Measurements from ENCODE around the gene STAG1.
"Not testable (repeated sequence)": the region's sequence is repeated elsewhere in the genome, so short reads cannot be mapped to it uniquely, and the experiment has no call there.

Gene STAG1

GRCh38 chr3:136639069-136639468, 113.1 kb downstream of the STAG1 start:
- no peak for DNase-seq

DNA sequence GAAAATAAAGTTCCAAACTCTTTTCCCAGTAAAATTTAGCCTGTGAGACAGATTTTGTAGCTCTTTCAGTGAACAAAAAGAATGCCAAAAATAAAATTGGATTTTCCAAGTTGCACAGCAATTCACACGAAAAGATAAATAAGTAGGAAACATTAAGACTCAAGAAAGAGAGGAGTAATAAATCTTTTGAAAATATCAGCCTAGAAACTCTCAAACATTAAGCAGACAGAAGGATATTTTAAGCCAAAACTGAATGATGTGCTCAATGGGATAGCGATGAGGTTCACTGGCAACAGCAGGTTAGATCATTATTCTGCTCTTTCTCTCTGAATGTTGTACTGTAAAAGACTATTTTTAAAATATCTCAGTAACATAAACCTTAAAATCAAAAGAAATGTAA, 115.0 kb downstream of the STAG1 start:
- no peak for DNase-seq

DNA sequence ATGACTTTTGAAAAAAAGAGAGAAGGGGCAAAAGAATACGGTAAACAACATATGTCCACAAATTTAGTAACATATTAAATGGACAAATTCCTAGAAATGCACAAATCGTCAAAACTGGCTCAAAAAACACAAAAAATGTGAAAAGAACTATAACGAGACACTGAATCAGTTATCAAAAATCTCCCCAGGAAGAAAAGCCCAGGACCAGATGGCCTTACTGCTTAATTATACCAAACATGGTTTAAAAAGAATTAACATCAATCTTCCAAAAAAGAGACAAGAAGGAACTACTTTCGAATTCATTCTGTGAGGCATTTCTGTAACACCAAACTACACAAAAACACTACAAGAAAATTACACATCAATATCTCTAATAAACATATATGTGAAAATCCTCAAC, 117.4 kb downstream of the STAG1 start:
- DNase-seq: no peak

GRCh38 chr3:136632625-136633081, 119.5 kb downstream of the STAG1 start:
- no peak for DNase-seq

DNA sequence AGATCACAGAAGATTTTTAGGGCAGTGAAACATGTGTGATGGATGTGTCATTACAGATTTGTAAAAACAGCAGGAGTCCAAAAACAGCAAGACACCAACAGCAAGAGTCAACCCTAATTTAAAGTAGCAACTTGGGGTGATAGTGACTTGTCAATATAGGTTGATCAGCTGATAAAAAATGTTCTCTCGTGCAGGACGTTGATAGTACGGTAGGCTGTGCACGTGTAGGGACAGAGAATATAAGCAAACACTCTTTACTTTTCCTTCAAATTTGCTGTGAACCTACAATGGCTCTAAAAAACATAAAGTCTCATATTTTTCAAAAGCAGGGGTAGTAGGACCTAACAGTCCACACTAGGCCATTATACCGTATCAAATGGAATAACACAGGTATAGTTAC, 120.8 kb downstream of the STAG1 start:
- no peak for DNase-seq

DNA sequence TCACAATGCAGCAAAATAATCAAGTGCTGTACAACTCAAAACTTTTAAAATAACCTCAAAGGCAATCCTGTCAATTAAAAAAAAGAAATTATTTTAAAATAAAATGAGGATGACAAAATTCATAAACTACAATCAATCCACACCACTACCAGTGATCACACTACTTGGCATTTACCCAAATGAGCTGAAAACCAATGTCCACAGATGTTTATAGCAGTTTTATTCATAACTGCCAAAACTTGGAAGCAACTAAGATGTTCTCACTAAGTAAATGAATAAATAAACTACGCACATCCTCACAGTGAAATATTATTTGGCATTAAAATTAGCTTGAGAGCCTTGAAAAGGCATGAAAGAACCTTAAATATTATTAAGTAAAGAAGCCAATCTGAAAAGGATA, 121.3 kb downstream of the STAG1 start:
- no peak for DNase-seq

- no peak for DNase-seq
These were observed 125.7 kb downstream of the STAG1 start for GRCh38 chr3:136626493-136626892.

- DNase-seq: no peak
These were observed 127.0 kb downstream of the STAG1 start for GRCh38 chr3:136624894-136625815.

GRCh38 chr3:136624371-136624770, 127.8 kb downstream of the STAG1 start:
- no peak for DNase-seq

DNA sequence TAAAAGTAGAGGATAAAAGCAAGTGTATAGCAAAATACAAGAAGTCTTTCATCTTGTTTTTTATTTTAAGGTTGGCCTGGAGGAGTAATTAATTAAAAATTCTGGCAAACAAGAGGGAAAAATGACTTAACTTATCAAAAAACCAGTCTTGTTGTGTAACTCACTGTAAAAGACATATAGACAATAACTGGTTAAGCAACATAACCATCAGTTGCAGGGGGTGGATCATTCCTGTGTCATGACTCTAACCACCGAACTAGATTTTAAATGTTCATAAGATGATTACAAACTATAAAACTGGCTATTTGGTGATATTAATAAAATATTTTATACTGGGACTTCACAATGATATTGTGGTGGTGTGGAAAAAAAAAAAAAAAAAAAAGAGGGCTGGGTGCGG, 130.6 kb downstream of the STAG1 start:
- no peak for DNase-seq

GRCh38 chr3:136620436-136620835, 131.7 kb downstream of the STAG1 start:
- DNase-seq: no peak

GRCh38 chr3:136617969-136618525, 134.1 kb downstream of the STAG1 start:
- DNase-seq: not testable (repeated sequence)

DNA sequence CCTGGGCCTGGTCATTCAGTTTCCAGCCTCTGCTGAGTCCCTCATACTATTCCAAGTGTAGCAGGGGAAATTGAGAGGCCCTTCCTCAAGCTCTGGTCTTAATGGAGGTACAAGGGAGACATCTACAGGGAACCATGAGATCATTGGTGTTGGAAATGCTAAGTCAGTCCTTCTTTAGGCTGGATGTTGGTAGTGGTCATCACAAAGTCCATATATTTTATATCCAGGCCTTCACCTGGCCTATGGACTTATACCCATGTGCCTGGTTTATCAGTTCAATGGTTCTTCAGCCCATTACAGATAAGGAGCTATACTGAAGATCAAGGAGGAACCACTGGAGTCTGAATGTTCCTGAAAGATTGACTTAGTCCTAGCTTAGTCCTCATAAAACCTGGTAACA, 135.0 kb downstream of the STAG1 start:
- DNase-seq: no peak

DNA sequence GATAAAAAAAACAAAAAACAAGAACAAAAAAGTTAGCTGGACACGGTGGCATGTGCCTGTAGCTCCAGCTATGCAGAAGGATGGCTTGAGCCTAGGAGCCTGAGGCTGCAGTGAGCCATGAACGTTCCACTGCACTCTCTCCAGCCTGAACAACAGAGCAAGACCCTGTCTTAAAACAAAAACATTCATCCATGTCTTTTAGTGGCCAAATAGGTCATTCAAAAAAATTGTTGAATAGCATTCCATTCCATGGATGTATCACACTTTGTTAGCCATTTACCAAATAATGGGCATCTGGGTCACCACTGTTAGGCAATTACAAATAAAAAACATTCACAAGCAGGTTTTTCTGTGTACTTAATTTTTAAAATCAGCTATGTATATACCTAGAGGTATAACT, 139.7 kb downstream of the STAG1 start:
- DNase-seq: no peak

- no peak for DNase-seq
These were observed 145.2 kb downstream of the STAG1 start for GRCh38 chr3:136606990-136607389.

DNA sequence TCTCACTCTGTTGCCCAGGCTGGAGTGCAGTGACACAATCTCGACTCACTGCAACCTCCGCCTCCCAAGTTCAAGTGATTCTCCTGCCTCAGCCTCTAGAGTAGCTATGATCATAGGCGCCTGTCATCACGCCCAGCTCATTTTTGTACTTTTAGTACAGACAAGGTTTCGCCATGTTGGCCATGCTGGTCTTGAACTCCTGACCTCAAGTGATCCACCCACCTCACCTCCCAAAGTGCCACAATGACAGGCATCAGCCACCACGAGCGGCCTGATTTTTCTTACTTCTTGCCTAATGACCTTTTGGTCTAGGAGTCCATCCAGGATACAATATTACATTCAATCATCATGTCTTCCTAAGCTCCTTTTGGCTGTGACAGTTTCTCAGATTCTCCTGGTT, 146.0 kb downstream of the STAG1 start:
- DNase-seq: not testable (repeated sequence)

- no peak for DNase-seq
These were observed 147.2 kb downstream of the STAG1 start for GRCh38 chr3:136604961-136605360.

DNA sequence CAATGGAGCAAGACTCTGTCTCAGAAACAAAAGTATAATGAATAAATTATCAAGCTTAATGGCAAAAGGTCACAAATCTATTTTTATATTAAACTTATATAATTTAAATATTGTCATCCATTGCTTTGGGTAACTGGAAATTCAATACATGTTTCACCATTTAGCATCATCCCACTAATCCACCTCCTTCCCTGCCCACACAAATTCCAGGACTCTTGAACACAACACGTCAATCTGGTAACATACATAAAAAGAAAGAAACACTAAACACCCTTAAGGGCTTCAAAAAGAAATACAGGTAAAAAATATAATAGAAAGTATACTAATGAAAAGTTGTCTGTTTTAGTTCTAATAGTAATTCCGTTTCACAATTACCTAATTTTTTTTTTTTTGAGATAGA, 149.4 kb downstream of the STAG1 start:
- no peak for DNase-seq

GRCh38 chr3:136595913-136596697, 156.1 kb downstream of the STAG1 start:
- DNase-seq: no peak

DNA sequence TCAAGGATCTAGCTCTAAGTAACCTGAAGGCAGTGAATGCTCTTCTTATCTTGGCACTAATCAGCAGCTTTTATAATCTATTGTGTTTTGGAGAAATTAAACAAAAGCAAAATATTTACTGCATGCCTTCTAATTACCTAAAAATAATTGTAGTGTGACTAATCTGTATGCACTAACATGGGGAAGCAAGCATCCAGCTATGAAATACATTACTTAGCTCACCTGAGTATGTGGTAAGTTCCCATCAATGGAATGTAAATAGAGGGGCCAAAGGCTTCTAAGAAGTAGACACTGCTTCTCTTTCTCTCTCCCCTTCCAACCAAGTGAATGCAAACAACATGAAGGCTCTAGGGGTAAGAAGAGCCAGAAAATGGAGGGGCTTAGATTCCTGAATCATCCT, 165.6 kb downstream of the STAG1 start:
- DNase-seq: no peak

DNA sequence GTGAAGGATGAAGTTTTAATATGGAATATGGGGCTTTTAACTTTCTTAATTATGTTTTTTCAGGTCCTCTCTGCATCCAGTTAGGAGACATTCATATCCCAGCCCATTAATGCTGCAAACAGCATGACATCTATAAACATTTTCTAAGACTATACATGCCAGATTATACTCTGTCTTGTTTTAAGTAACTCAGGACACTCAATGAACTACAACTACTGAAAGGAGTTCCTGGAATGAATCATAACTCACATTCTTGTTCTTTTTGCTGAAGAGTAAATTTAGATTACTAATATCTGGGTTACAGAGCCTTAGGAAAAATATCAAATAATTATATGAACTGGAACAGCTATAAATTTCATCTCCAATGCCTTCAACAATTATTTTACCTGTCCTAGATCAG, 167.4 kb downstream of the STAG1 start:
- DNase-seq: no peak

GRCh38 chr3:136583823-136584222, 168.4 kb downstream of the STAG1 start:
- DNase-seq: no peak

DNA sequence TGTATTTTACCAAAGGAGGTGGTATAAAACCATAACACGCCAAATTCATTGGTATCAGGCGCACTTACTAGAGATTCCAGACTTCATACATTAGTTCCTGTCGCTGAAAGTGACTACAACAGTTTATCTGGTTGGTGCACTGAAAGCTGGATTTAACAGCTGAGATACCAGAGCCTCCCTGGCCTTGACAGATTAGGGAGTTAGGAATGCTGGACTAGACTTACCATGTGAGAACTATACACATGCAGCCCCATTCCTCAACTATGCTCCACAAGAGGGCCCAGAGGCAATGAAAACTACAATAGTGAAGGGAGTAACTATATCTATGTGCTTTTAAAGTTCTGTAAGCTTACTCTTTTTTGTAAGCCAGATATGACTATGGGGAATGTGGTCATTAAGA, 174.4 kb downstream of the STAG1 start:
- DNase-seq: no peak
